ENCODE results near the gene CEACAM16.

- TF ChIP-seq TAF1 (IDR thresholded peaks at IDR 0.05; ENCODE audit: borderline replicate concordance, insufficient read depth, low read length): no peak
- TF ChIP-seq REST (IDR thresholded peaks at IDR 0.05; ENCODE audit: insufficient read depth in 1 of 2, low read depth in 2 of 2, low read length in 2 of 2): no peak
- TF ChIP-seq POLR2AphosphoS5 (IDR thresholded peaks at IDR 0.05; ENCODE audit: low read depth, low read length): no peak
These were observed 35.0 kb upstream of the CEACAM16 start for GRCh38 chr19:44663996-44664395.

All from PFSK-1 (cell line).